ENCODE results near the gene PDE4D.

Gene PDE4D

GRCh38 chr5:59221769-59222168, 671.8 kb downstream of the PDE4D start:
- no peak for DNase-seq (ENCODE audit: low read depth, low spot score)
- H3K27ac ChIP-seq = no peak overlapping the region

GRCh38 chr5:59218424-59219045, 675.0 kb downstream of the PDE4D start:
- DNase-seq (ENCODE audit: low read depth, low spot score) = no peak
- H3K27ac ChIP-seq = no peak overlapping the region

GRCh38 chr5:59216841-59217240, 676.7 kb downstream of the PDE4D start:
- H3K27ac ChIP-seq = no peak overlapping the region

GRCh38 chr5:59212596-59212995, 680.9 kb downstream of the PDE4D start:
- peak overlapping the region; percentile 1 for H3K27ac ChIP-seq
- no peak for DNase-seq (ENCODE audit: low read depth, low spot score)

More at GRCh38 chr5:59216841-59217240, 676.7 kb downstream of the PDE4D start:
- no peak for DNase-seq (ENCODE audit: low read depth, low spot score)

- DNase-seq (ENCODE audit: low read depth, low spot score) = no peak
- H3K27ac ChIP-seq = no peak overlapping the region
These were observed 683.7 kb downstream of the PDE4D start for GRCh38 chr5:59209758-59210359.

GRCh38 chr5:59208474-59208873, 685.1 kb downstream of the PDE4D start:
- DNase-seq (ENCODE audit: low read depth, low spot score) = no peak

GRCh38 chr5:59207401-59207800, 686.1 kb downstream of the PDE4D start:
- DNase-seq (ENCODE audit: low read depth, low spot score) = no peak
- no peak overlapping the region for H3K27ac ChIP-seq

More at GRCh38 chr5:59208474-59208873, 685.1 kb downstream of the PDE4D start:
- no peak overlapping the region for H3K27ac ChIP-seq

GRCh38 chr5:59206132-59206581, 687.4 kb downstream of the PDE4D start:
- no peak overlapping the region for H3K27ac ChIP-seq
- peak; percentile 18 for DNase-seq (ENCODE audit: low read depth, low spot score)

- DNase-seq (ENCODE audit: low read depth, low spot score) = no peak
- H3K27ac ChIP-seq = no peak overlapping the region
These were observed 689.2 kb downstream of the PDE4D start for GRCh38 chr5:59204114-59204897.

GRCh38 chr5:59199868-59200267, 693.7 kb downstream of the PDE4D start:
- no peak for DNase-seq (ENCODE audit: low read depth, low spot score)
- no peak overlapping the region for H3K27ac ChIP-seq

GRCh38 chr5:59198832-59199231, 694.7 kb downstream of the PDE4D start:
- DNase-seq (ENCODE audit: low read depth, low spot score) = no peak
- no peak overlapping the region for H3K27ac ChIP-seq

- no peak overlapping the region for H3K27ac ChIP-seq
- no peak for DNase-seq (ENCODE audit: low read depth, low spot score)
These were observed 695.2 kb downstream of the PDE4D start for GRCh38 chr5:59198365-59198764.

- no peak overlapping the region for H3K27ac ChIP-seq
- no peak for DNase-seq (ENCODE audit: low read depth, low spot score)
These were observed 695.6 kb downstream of the PDE4D start for GRCh38 chr5:59197911-59198310.

- DNase-seq (ENCODE audit: low read depth, low spot score) = peak; percentile 100
- H3K27ac ChIP-seq = peak overlapping the region; percentile 78
These were observed 699.8 kb downstream of the PDE4D start for GRCh38 chr5:59193616-59194319.

- no peak overlapping the region for H3K27ac ChIP-seq
- no peak for DNase-seq (ENCODE audit: low read depth, low spot score)
These were observed 702.8 kb downstream of the PDE4D start for GRCh38 chr5:59190746-59191145.

GRCh38 chr5:59189472-59190244, 703.9 kb downstream of the PDE4D start:
- no peak overlapping the region for H3K27ac ChIP-seq
- no peak for DNase-seq (ENCODE audit: low read depth, low spot score)

GRCh38 chr5:59188419-59189225, 704.9 kb downstream of the PDE4D start:
- no peak for DNase-seq (ENCODE audit: low read depth, low spot score)
- H3K27ac ChIP-seq = no peak overlapping the region

GRCh38 chr5:59187857-59188256, 705.7 kb downstream of the PDE4D start:
- no peak for DNase-seq (ENCODE audit: low read depth, low spot score)
- no peak overlapping the region for H3K27ac ChIP-seq

- DNase-seq (ENCODE audit: low read depth, low spot score) = no peak
These were observed 706.9 kb downstream of the PDE4D start for GRCh38 chr5:59186623-59187022.

More at GRCh38 chr5:59186623-59187022, 706.9 kb downstream of the PDE4D start:
- no peak overlapping the region for H3K27ac ChIP-seq

All from epithelial cell of prostate (primary cell).